ENCODE measurements around the gene PRR7. TPM values are rescaled to one million over a fixed set of nuclear protein-coding genes. Genes with fewer than 3 reads are reported as not detected.

PRR7 gene
- total and polyA plus RNA-seq, 2 experiments from 2014 or later, result 27.1 to 29.0 TPM

DNA sequence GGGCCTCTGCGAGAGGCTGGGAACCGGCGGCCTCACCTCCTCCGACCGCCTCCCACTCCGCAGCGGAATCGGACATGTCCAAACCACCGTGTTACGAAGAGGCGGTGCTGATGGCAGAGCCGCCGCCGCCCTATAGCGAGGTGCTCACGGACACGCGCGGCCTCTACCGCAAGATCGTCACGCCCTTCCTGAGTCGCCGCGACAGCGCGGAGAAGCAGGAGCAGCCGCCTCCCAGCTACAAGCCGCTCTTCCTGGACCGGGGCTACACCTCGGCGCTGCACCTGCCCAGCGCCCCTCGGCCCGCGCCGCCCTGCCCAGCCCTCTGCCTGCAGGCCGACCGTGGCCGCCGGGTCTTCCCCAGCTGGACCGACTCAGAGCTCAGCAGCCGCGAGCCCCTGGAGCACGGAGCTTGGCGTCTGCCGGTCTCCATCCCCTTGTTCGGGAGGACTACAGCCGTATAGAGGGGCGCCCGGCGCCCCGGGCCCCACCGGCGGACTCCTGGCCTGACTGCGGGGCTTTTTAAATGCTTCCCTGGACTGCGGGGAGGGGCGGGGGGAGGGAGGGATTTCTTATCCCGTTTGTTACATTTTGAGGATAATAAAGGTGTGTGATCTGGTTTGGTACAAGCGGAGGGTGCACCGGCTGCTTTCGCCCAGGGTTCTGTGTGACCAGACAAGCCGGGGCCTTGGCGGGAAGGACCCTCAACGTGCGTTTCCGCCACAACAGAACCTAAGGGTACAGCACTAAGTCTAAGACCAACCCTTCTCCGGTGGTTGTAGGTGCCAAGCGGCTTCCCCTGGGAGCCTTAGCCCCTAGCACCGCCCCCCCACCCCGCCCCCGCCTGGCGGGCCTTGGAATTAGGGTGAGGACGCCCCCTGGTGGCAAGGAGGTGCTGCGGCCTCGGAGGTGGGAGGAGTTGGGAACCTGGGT, 9.3 kb downstream of the PRR7 start:
- no peaks in the 10 kb centered on the region for H3K9me3 ChIP-seq (ENCODE audit: low read depth)
- peak overlapping the region; percentile 54 for H3K4me3 ChIP-seq
- DNase-seq (ENCODE audit: low read depth in 1 of 2, low spot score in 1 of 2), result peak; percentile 94
- H3K27ac ChIP-seq, result peak overlapping the region; percentile 41
- peaks cover 8% of the 10 kb centered on the region for H3K27me3 ChIP-seq
- peaks cover 16% of the 10 kb centered on the region for H3K36me3 ChIP-seq
- peak; percentile 90 for TF ChIP-seq CTCF (IDR thresholded peaks at IDR 0.05; ENCODE audit: low read depth, low read length)
- H3K4me1 ChIP-seq (ENCODE audit: low read depth), result peaks cover 9% of the 10 kb centered on the region

- H3K4me1 ChIP-seq (ENCODE audit: low read depth), result peaks cover 9% of the 10 kb centered on the region
- DNase-seq (ENCODE audit: low read depth in 1 of 2, low spot score in 1 of 2), result no peak
- H3K9me3 ChIP-seq (ENCODE audit: low read depth), result no peaks in the 10 kb centered on the region
- peaks cover 8% of the 10 kb centered on the region for H3K27me3 ChIP-seq
- H3K27ac ChIP-seq, result peak overlapping the region; percentile 35
- no peak overlapping the region for H3K4me3 ChIP-seq
- TF ChIP-seq CTCF (IDR thresholded peaks at IDR 0.05; ENCODE audit: low read depth, low read length), result no peak
- peaks cover 16% of the 10 kb centered on the region for H3K36me3 ChIP-seq
These were observed 10.0 kb downstream of the PRR7 start for GRCh38 chr5:177456591-177456964.

DNA sequence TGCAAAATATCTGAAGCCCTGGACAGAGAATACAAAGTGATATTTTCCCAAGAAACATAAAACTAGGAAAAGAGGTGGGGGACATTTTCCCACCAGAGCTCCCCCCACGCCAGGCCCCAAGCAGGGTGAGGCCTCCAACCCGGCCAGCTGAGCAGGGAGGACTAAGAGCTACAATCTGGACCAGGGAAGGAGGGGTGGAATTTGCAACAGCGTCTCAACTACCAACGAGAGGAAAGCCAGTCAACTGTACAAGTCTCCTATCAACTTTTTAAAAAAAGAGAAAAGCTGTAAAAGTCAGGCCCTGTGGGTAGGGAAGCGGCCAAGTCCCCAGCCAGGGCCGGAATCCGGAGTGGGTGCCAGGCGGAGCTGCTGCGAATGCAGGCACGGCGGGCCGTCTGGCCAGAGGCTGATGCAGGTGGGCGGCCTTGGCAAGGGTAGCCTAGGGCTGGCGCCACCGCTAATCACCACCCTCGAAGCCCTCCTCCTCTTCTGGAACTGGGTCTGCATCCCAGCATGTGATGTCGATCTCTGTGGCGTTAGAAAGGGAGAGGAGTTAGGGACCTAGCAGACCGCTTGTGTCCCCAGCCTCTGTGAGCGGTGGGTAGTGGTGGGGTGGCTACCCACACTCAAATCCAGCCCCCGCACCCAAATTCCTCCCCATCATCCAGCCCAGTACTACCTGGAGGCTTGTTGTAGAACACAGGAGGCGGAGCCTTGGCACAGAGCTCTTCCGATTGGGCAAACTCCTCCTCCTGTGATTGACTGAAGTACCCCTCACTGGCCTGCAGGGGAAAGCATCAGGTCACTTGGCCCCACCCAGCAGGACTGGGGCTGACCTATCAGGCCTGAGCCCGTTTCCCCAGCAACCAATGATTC, 10.6 kb downstream of the PRR7 start:
- Histone ChIP-seq H3K4me1 (ENCODE audit: low read depth) (peaks cover 9% of the 10 kb centered on the region), H3K27ac (peak overlapping the region; percentile 35), H3K9me3 (ENCODE audit: low read depth) (no peaks in the 10 kb centered on the region), H3K27me3 (peaks cover 8% of the 10 kb centered on the region), H3K36me3 (peaks cover 16% of the 10 kb centered on the region), H3K4me3 (no peak overlapping the region)
- peak; percentile 96 to 98 for DNase-seq (ENCODE audit: low read depth in 1 of 2, low spot score in 1 of 2)
- peak; percentile 52 for TF ChIP-seq CTCF (IDR thresholded peaks at IDR 0.05; ENCODE audit: low read depth, low read length)

DNA sequence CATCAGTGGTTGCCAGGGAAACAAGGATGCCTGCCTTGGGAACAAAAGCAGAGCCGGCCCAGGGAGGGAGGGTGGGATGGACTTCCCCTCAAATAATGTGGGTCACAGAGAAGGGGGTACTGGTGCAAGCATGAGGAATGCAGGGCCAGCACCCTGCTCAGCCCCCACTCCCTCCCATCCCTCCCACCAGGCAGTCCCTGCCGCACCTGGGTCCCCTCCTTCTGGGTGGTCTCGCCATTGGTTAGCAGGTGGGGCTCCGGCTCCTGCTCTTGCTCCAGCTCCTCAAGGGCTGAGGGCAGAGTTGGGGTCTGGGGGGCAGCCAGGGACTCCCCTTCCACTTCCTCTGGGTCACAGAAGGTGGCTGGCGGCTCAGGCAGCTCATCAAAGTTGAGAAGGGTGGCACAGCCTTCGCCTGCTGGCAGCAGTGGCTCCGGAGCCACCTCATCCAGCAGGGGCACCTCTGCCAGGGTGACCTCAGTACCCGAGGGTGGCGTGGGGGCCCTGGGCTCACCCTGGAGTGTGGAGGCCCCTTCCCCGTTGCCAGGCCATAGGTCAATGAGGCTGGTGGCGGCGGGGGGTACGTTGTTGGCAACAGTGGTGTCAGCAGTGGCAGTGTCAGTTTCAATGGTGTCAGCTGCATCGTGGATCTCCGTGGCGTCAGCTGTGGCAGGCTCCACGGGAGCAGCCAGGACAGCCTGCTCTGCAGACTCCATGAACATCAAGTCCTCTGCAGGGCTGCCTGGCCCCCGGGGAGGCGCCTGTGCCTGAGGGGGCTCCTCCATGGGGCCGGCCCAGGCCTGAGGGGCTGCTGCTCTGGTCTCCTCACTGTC, 11.5 kb downstream of the PRR7 start:
- H3K4me1 ChIP-seq (ENCODE audit: low read depth), result peaks cover 9% of the 10 kb centered on the region
- DNase-seq (ENCODE audit: low read depth in 1 of 2, low spot score in 1 of 2), result no peak

More for the DNA sequence above, 11.5 kb downstream of the PRR7 start:
- Histone ChIP-seq H3K4me3 (no peak overlapping the region), H3K27ac (no peak overlapping the region), H3K36me3 (peaks cover 16% of the 10 kb centered on the region), H3K9me3 (ENCODE audit: low read depth) (no peaks in the 10 kb centered on the region), H3K27me3 (peaks cover 8% of the 10 kb centered on the region)
- TF ChIP-seq CTCF (IDR thresholded peaks at IDR 0.05; ENCODE audit: low read depth, low read length), result no peak

Data from cardiac muscle cell (in vitro differentiated cells and primary cell).